HepG2 (cell line): ENCODE results near the gene GARIN5A. TPM values are rescaled to one million over a fixed set of nuclear protein-coding genes. Genes with fewer than 3 reads are reported as not detected.
"Not testable (repeated sequence)": the region's sequence is repeated elsewhere in the genome, so short reads cannot be mapped to it uniquely, and the experiment has no call there.

Experiments used
- ATAC-seq: fragments of 200-7000 bp; cut with Tn5 transposase; 3 replicates; pipeline ENCODE4 v1.9.1; 2020; ENCODE audit warnings: mild to moderate bottlenecking, moderate library complexity
- BruUV-seq: library from RNA; stranded (reverse); fragments of 400-500 nt; replicated peaks from 2 replicates; lab custom pipeline; 2021; lab: Mats Ljungman, UMichigan
- CTCF ChIA-PET: fragments of 300-600 bp; formaldehyde crosslinking; extraction: SDS; loops from one replicate; lab custom pipeline; 2021; ENCODE audit warnings: low total read pairs, inconsistent platforms, low intra/inter-chr PET ratio; lab: Yijun Ruan, JAX
- POLR2A ChIA-PET: fragments of 350-600 bp; sonication (Branson Sonifier 250); formaldehyde crosslinking; loops from one replicate; lab custom pipeline; 2020; ENCODE audit warnings: antibody characterized with exemption, inconsistent platforms; lab: Yijun Ruan, JAX
- DNase-seq: peaks from one replicate; pipeline ENCODE4 v3.0.0-alpha.2; 2015; ENCODE audit warnings: low spot score
- FAIRE-seq: peaks from 3 replicates; lab custom pipeline; 2011; peaks lifted over from hg19 to GRCh38; lab: Jason Lieb, UNC
- H2AFZ ChIP-seq: one replicate; pipeline ENCODE4 v1.6.1; 2011; ENCODE audit warnings: low read length, inconsistent platforms
- H3K27ac ChIP-seq: fragments of 300-600 bp; 3 replicates; pipeline ENCODE4 v1.8.0; 2011; ENCODE audit warnings: mixed run types, mild to moderate bottlenecking, mixed read lengths, low read length, inconsistent platforms; ENCODE audit not compliant: insufficient read depth; ENCODE audit errors: extremely low read length
- H3K27me3 ChIP-seq, 2 experiments: fragments of 200-600 bp in 1 of 2; 2 replicates in 1 of 2; 3 replicates in 1 of 2; pipeline versions ENCODE4 v1.6.0 to v1.8.0; 2011; ENCODE audit warnings: low read length in 2 of 2, mild to moderate bottlenecking in 2 of 2, moderate library complexity in 2 of 2, inconsistent platforms in 1 of 2; ENCODE audit not compliant: insufficient read depth in 2 of 2, control insufficient read depth in 1 of 2
- H3K36me3 ChIP-seq, 2 experiments: fragments of 200-600 bp in 1 of 2; replicated peaks in 1 of 2; 2 replicates in 1 of 2; 3 replicates in 1 of 2; pipeline versions ENCODE4 v1.5.1 to v1.8.0; 2011; ENCODE audit warnings: low read length in 2 of 2, inconsistent platforms in 1 of 2; ENCODE audit not compliant: insufficient read depth in 2 of 2, control insufficient read depth in 1 of 2
- H3K4me1 ChIP-seq: 2 replicates; pipeline ENCODE4 v1.5.1; 2012; ENCODE audit warnings: low read length, inconsistent platforms; ENCODE audit not compliant: insufficient read depth
- H3K4me2 ChIP-seq: 2 replicates; pipeline ENCODE4 v1.6.0; 2011; ENCODE audit warnings: low read depth, low read length, inconsistent platforms
- H3K4me3 ChIP-seq, 3 experiments: fragments of 200-600 bp in 1 of 3; sonication (generic), shearing (Covaris generic) in 1 of 3; replicated peaks in 1 of 3; 2 replicates each; pipeline ENCODE4 v1.5.1; 2011 to 2016; ENCODE audit warnings: low read length in 3 of 3, inconsistent platforms in 2 of 3, low read depth in 2 of 3, mild to moderate bottlenecking in 2 of 3, control low read depth in 1 of 3, mixed read lengths in 1 of 3; ENCODE audit not compliant: insufficient read depth in 1 of 3
- H3K79me2 ChIP-seq: one replicate; pipeline ENCODE4 v1.6.1; 2011; ENCODE audit warnings: low read length, inconsistent platforms; ENCODE audit not compliant: insufficient read depth
- H3K9ac ChIP-seq: 2 replicates; pipeline ENCODE4 v1.6.0; 2011; ENCODE audit warnings: mild to moderate bottlenecking, low read depth, low read length, inconsistent platforms; ENCODE audit not compliant: insufficient read depth
- H3K9me3 ChIP-seq: 2 replicates; pipeline ENCODE4 v1.5.1; 2012; ENCODE audit warnings: mild to moderate bottlenecking, low read length
- H4K20me1 ChIP-seq: 2 replicates; pipeline ENCODE4 v1.6.0; 2011; ENCODE audit warnings: inconsistent platforms, mild to moderate bottlenecking, low read length, moderate library complexity; ENCODE audit not compliant: insufficient read depth
- IKZF1 ChIP-seq: fragments of 450-650 bp; IDR thresholded peaks from 2 replicates; pipeline ENCODE4 v1.7.1; 2016
- RARG ChIP-seq: sonication (generic); formaldehyde crosslinking; IDR thresholded peaks from 2 replicates; pipeline ENCODE4 v1.4.0; 2020; ENCODE audit warnings: low read depth, mild to moderate bottlenecking, missing genetic modification reagents
- WGBS: methylation state at CpG from one replicate; pipeline ENCODE4 v1.1.6; 2017; ENCODE audit warnings: low lambda C conversion rate; 5-methylcytosine and 5-hydroxymethylcytosine counted together
- in situ Hi-C: cut with HindIII; loops from 2 replicates; pipeline ENCODE4 v1.10.0; 2017; ENCODE audit warnings: low pct_unique_long_range_greater_than_20kb; ENCODE audit not compliant: extremely low pct_ligation_motif_present
- intact Hi-C: fragments of 100-400 bp; cut with micrococcal nuclease; formaldehyde crosslinking; loops from one replicate; pipeline ENCODE4 v1.10.0; 2022; ENCODE audit not compliant: unreplicated experiment
- polyA plus RNA-seq, 8 experiments: library from polyadenylated mRNA; depleted of rRNA in 3 of 8; stranded (reverse) in 7 of 8; unstranded in 1 of 8; fragments of >200 nt; fragmentation: Illumina TruSeq in 4 of 8; extraction: Trizol in 4 of 8; gene quantifications; 2 replicates each; pipeline versions ENCODE4 v1.2.1 to v1.2.3, GENCODE V29; 2011 to 2016; ENCODE audit warnings: low read depth in 4 of 8, missing spikeins in 1 of 8, mixed read lengths in 1 of 8; ENCODE audit not compliant: insufficient read depth in 1 of 8
- total RNA-seq, 5 experiments: library from RNA; depleted of rRNA; stranded (reverse); fragments of >200 nt; fragmentation: Illumina TruSeq; extraction: Trizol; gene quantifications; 2 replicates each; pipeline ENCODE4 v1.2.3, GENCODE V29; 2016; ENCODE audit warnings: low read depth in 1 of 5

Gene GARIN5A
- total and polyA plus RNA-seq, 2 of the 13 experiments (the other 11 are each of a cell fraction or from before 2014, with no cell fraction given): not detected

DNA sequence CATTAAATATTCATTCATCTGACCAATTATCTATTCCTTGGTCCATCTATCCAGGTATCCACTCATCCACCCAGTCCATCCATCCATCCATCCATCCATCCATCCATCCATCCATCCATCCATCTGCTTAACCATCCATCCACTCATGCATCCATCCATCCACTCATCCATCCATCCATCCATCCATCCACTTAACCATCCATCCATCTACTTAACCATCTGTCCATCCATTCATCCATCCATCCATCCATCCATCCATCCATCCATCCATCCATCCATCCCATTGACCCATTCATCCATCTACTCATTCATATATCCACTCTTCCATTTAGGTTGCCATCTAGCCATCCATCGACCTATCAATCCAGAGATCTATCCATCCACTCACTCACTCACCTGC lies 32.6 kb downstream of the GARIN5A start:
- Histone ChIP-seq H3K4me2 (no peak overlapping the region), H3K4me3 (no peak overlapping the region), H3K9ac (no peak overlapping the region), H4K20me1 (no peaks in the 10 kb centered on the region), H3K36me3 (no peaks in the 10 kb centered on the region), H3K9me3 (no peaks in the 10 kb centered on the region), H3K27me3 (peaks cover 0 to 9% of the 10 kb centered on the region in 2 experiments; a peak in 1 of 5 replicates), H3K27ac (no peak overlapping the region)
- no peak for FAIRE-seq
- CTCF ChIA-PET: no interaction called here
- in situ Hi-C loops: no loop called here
- TF ChIP-seq IKZF1 (0 out of 2 replicates have a peak, but pooled peaks have one; percentile 18), RARG (CRISPR knock-in tag) (no peak)
- TF ChIP-seq, all 625 proteins: peak for 1
- Histone ChIP-seq H3K4me1 (no peaks in the 10 kb centered on the region), H2AFZ (no peak overlapping the region), H3K79me2 (no peaks in the 10 kb centered on the region)
- WGBS: 8% methylated on average over 1 of the region's 1 CpG
- POLR2A ChIA-PET: no interaction called here
- no peak for ATAC-seq
- no peak for DNase-seq
- BruUV-seq: no TSS peak
- intact Hi-C loops: no loop called here

DNA sequence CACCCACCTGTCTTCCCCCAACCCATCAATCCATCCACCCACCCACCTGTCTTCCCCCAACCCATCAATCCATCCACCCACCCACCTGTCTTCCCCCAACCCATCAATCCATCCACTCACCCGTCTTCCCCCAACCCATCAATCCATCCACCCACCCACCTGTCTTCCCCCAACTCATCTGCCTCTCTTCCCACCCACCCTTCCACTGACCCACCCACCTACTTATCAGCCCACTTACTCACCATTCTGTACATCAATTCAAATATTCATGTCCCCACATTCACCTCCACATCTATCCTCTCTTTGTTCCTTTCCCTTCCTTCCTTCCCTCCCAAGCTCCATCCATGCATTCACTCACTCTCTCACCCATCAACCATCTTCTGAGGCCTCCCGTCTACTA lies 37.5 kb downstream of the GARIN5A start:
- H3K79me2 ChIP-seq, H3K9ac ChIP-seq, DNase-seq, intact Hi-C loops, H3K36me3 ChIP-seq, BruUV-seq, ATAC-seq, POLR2A ChIA-PET, H3K4me1 ChIP-seq, H3K4me2 ChIP-seq, in situ Hi-C loops, H3K9me3 ChIP-seq, H4K20me1 ChIP-seq, FAIRE-seq, H3K27ac ChIP-seq, H2AFZ ChIP-seq, H3K4me3 ChIP-seq, CTCF ChIA-PET: not testable (repeated sequence)
- 0% methylated on average over 2 of the region's 2 CpGs for WGBS
- peaks cover 2 to 15% of the 10 kb centered on the region in 2 experiments; a peak in 3 of 5 replicates for H3K27me3 ChIP-seq
